Activated T-helper 1 cell treated with Interleukin-2 at 50 U/mL for 16 hours (primary cell): ENCODE measurements around the gene THG1L.

Source experiments
- DNase-seq: peaks from one replicate; pipeline ENCODE4 v3.0.0-alpha.2; 2020; ENCODE audit warnings: low read depth

Gene THG1L

DNA sequence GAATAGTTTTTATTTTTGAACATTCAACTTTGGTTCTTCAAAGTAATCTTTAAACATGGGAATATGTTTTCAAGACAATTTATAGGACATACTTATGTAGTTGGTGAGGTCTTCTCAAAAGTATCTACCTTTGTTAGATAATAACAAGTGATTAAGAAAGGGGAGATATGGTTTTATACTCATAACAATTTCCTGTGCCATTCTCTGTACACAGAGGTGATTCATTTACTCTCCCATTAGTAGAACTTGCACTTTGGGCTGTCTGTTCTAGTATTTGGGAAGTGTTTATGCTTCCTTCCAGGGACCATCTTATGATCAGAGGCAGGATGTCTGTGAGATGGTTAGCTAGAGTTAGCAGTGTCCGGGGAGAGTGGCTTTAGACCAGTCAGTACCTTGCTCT, 27.5 kb downstream of the THG1L start:
- no peak for DNase-seq

DNA sequence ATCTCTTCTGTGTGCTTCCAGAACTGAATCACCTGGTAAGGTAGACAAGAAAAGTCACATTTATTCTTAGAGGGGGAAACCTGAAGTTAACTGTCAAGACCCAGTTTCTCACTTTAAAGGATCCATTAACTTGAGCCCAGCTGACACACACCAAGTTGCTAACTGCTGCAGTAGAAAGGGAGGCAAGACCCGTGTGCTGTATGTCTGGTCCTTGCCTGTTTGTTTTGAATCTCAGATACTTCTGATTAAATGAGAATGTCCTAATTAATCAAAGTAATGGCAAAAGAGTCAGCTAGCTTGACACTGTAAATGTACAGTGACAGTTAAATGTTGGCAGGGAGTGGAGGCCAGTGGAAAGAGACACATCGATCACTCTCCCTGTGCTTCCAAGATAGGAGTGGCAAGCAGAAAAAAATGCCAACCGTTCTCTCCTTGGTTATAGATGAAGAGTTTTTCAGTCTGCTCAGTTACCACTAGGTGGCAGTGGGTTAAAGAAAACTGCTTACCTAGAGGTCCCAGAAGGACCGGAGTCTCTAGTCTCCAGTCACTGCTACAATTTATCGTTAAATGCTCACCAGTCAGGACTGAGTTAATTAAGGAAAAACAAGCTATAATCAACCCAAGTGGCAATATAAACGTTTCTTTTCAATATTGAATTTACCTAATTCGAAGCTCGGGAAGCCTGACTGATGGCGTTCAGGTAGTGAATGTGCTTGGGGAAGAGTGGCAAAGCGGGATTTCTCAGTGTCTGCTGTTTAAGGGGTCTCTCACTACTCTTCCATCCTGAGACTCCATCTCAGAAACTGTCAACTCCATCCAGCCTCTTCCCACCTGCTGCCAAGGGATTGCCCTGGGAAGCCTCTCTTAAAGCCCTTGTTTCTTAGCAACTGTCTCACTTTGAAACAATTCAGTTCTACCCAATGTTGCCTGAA, 30.7 kb downstream of the THG1L start:
- no peak for DNase-seq

GRCh38 chr5:157764531-157764930, 33.3 kb downstream of the THG1L start:
- no peak for DNase-seq

DNA sequence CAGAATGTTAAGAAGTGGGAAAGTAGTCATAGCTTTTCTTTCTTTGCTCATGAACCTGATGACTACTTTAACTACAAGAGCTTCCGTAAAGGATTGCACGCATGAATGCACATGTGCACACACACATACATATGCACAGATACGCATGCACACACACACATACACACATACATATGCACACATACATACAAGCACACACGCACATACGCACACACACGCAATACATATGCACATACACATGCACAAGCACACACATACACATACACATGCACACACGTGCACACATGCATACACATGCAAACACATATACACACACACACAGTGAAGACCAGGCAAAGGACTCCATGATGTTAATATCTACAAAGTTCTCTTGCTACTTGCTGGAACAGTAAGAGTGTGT, 35.2 kb downstream of the THG1L start:
- no peak for DNase-seq

GRCh38 chr5:157766902-157767301, 35.7 kb downstream of the THG1L start:
- DNase-seq: no peak

GRCh38 chr5:157767689-157768088, 36.5 kb downstream of the THG1L start:
- DNase-seq: no peak

DNA sequence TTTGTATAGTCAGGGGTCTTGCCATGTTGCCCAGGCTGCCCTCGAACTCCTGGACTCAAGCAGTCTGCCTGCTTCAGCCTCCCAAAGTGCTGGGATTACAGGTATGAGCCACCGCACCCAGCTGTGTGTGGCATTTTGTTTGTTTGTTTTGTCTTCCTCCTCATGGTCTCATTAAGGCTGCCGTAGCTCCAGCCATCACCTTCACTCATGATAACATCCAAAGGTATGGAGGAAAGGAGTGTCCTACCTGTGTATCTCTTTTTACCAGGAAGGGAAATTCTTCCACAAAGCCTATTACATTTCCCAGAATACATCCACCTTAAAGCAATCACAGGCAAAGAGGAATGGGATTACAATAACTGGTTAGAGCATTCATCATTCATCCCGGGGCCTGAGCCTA, 39.4 kb downstream of the THG1L start:
- no peak for DNase-seq

DNA sequence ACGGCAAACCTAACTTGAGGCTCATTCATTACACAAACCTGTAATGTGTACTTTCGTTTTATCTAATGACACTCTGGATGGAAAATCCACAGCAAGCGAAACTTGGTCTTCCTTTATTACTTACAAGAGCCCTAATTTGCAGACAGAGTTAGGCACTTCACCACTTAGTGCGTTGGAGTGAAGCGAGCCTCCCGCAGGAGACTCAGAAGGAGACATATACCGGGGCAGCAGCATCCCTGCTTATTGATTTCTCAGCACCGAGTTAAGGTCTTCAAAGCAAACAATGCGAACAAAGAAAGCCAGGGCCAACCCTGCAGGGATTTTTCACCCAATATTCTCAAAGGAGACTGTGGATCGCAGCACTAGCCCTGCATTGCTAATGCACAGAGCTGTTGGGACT, 40.9 kb downstream of the THG1L start:
- DNase-seq: no peak

- no peak for DNase-seq
Observed at GRCh38 chr5:157778121-157778805, 47.0 kb downstream of the THG1L start.

- DNase-seq: no peak
Observed at GRCh38 chr5:157779221-157779620, 48.0 kb downstream of the THG1L start.

DNA sequence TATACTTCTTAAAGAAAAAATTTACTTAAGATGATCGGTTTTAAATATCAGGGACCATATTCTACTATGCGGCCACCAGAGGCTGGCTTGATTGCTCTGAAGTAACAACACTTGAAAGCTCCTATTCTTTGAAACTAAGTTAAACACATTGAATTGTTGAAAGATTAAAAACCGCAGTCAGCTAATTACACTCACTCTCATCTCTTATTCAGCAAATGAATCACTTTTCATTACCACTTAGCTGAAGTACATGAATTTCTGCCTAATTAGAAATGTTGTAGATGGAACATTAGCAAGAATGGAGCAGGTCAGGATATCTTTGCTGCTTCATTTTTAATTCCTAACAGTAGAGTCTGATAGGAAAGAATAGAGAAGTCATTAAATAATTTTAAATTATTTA, 54.6 kb downstream of the THG1L start:
- DNase-seq: no peak
